GM23338 (cell line): Measurements from ENCODE around the gene NKD1. TPM values are rescaled to one million over a fixed set of nuclear protein-coding genes. Genes with fewer than 3 reads are reported as not detected.

Experiments
- ATAC-seq: fragments of 200-7000 bp; cut with Tn5 transposase; 3 replicates; pipeline ENCODE4 v1.9.1; 2020
- DNase-seq: peaks from one replicate; pipeline ENCODE4 v3.0.0-alpha.2; 2015; ENCODE audit warnings: low spot score
- H2AFZ ChIP-seq: fragments of 200-600 bp; sonication (generic); 2 replicates; pipeline ENCODE4 v1.8.0; 2016; ENCODE audit warnings: antibody characterized with exemption, mild to moderate bottlenecking, moderate library complexity
- H3F3A ChIP-seq: fragments of 200-600 bp; sonication (generic); replicated peaks from 2 replicates; pipeline ENCODE4 v1.8.0; 2017; ENCODE audit warnings: antibody characterized with exemption, mixed run types, low read depth
- H3K27ac ChIP-seq: fragments of 200-600 bp; sonication (generic); 2 replicates; pipeline ENCODE4 v1.6.1; 2016; ENCODE audit warnings: low read depth
- H3K27me3 ChIP-seq: fragments of 200-600 bp; sonication (generic); 2 replicates; pipeline ENCODE4 v1.8.0; 2016; ENCODE audit warnings: mild to moderate bottlenecking, mixed run types, moderate library complexity; ENCODE audit not compliant: insufficient read depth
- H3K36me3 ChIP-seq: fragments of 200-600 bp; sonication (generic); 2 replicates; pipeline ENCODE4 v1.8.0; 2016; ENCODE audit warnings: mild to moderate bottlenecking; ENCODE audit not compliant: insufficient read depth
- H3K4me1 ChIP-seq: fragments of 200-600 bp; sonication (generic); 2 replicates; pipeline ENCODE4 v1.8.0; 2016; ENCODE audit warnings: mild to moderate bottlenecking, moderate library complexity; ENCODE audit not compliant: insufficient read depth
- H3K4me2 ChIP-seq: fragments of 200-600 bp; sonication (generic); 2 replicates; pipeline ENCODE4 v1.7.1; 2017; ENCODE audit warnings: mixed run types
- H3K4me3 ChIP-seq: fragments of 200-600 bp; sonication (generic); 2 replicates; pipeline ENCODE4 v1.6.1; 2016; ENCODE audit warnings: mixed run types
- H3K79me2 ChIP-seq: fragments of 200-600 bp; sonication (generic); replicated peaks from 2 replicates; pipeline ENCODE4 v1.8.0; 2017; ENCODE audit warnings: mild to moderate bottlenecking; ENCODE audit not compliant: insufficient read depth
- H3K9me2 ChIP-seq: fragments of 200-600 bp; sonication (generic); 2 replicates; pipeline ENCODE4 v1.8.0; 2017; ENCODE audit not compliant: insufficient read depth
- H4K20me1 ChIP-seq: fragments of 200-600 bp; sonication (generic); replicated peaks from 2 replicates; pipeline ENCODE4 v1.8.0; 2017; ENCODE audit warnings: mild to moderate bottlenecking; ENCODE audit not compliant: insufficient read depth
- H3K27ac Mint-ChIP-seq: 2 replicates; pipeline ENCODE4 v1.8.0; 2020; ENCODE audit warnings: inconsistent platforms, mild to moderate bottlenecking, moderate library complexity, mixed read lengths
- H3K27me3 Mint-ChIP-seq: 3 replicates; pipeline ENCODE4 v1.8.0; 2022; ENCODE audit warnings: low read depth, mild to moderate bottlenecking, moderate library complexity, mixed read lengths, inconsistent platforms; ENCODE audit not compliant: insufficient read depth, poor library complexity
- H3K36me3 Mint-ChIP-seq: 3 replicates; pipeline ENCODE4 v1.8.0; 2021; ENCODE audit warnings: low read depth, mild to moderate bottlenecking, inconsistent platforms, moderate library complexity, mixed read lengths
- H3K4me1 Mint-ChIP-seq: 3 replicates; pipeline ENCODE4 v1.8.0; 2020; ENCODE audit warnings: mild to moderate bottlenecking, inconsistent platforms, mixed read lengths
- H3K4me3 Mint-ChIP-seq: 3 replicates; pipeline ENCODE4 v1.8.0; 2021; ENCODE audit warnings: moderate library complexity, mild to moderate bottlenecking, inconsistent platforms, mixed read lengths
- H3K9me3 Mint-ChIP-seq: 3 replicates; pipeline ENCODE4 v1.8.0; 2020; ENCODE audit warnings: moderate library complexity, mild to moderate bottlenecking, inconsistent platforms, mixed read lengths
- JUNB ChIP-seq: IDR thresholded peaks from one replicate; pipeline ENCODE4 v1.6.1; 2016; ENCODE audit warnings: antibody characterized with exemption; ENCODE audit not compliant: unreplicated experiment
- NANOG ChIP-seq: IDR thresholded peaks from 2 replicates; pipeline ENCODE4 v1.6.1; 2016; ENCODE audit warnings: antibody characterized with exemption, borderline replicate concordance
- STAT1 ChIP-seq: IDR thresholded peaks from one replicate; pipeline ENCODE4 v1.6.1; 2016; ENCODE audit warnings: antibody characterized with exemption; ENCODE audit not compliant: unreplicated experiment
- ZNF114 ChIP-seq: fragments of 250-450 bp; sonication (Bioruptor Pico); IDR thresholded peaks from 2 replicates; pipeline ENCODE4 v1.5.0; 2020; ENCODE audit warnings: mild to moderate bottlenecking, moderate library complexity
- ZNF462 ChIP-seq: fragments of 250-450 bp; sonication (Bioruptor Pico); IDR thresholded peaks from 2 replicates; pipeline ENCODE4 v1.5.0; 2020; ENCODE audit warnings: mild to moderate bottlenecking, moderate library complexity
- polyA plus RNA-seq: library from polyadenylated mRNA; unstranded; fragments of >200 nt; fragmentation: Nextera tagmentation; extraction: Ambion mirVana; gene quantifications from 2 replicates; pipeline ENCODE4 v1.2.1, GENCODE V29; 2016
- total RNA-seq: library from RNA; depleted of rRNA; stranded (reverse); fragments of >200 nt; shearing (Covaris generic); gene quantifications from 2 replicates; pipeline ENCODE4 v1.2.3, GENCODE V29; 2014
- TF ChIP-seq, protein P1 (sequence below): IDR thresholded peaks from one replicate; pipeline ENCODE4 v1.6.1; 2018; ENCODE audit warnings: antibody characterized with exemption; ENCODE audit not compliant: unreplicated experiment
- TF ChIP-seq, protein P2 (sequence below): IDR thresholded peaks from 2 replicates; pipeline ENCODE4 v1.6.1; 2016; ENCODE audit warnings: antibody characterized with exemption

NKD1 gene
- total and polyA plus RNA-seq, 2 experiments from 2014 or later = 2.1 to 2.3 TPM

GRCh38 chr16:50587543-50587942, 39.3 kb downstream of the NKD1 start (continued):
- TF ChIP-seq ZNF462 (CRISPR knock-in tag) (no peak), STAT1 (no peak)

DNA sequence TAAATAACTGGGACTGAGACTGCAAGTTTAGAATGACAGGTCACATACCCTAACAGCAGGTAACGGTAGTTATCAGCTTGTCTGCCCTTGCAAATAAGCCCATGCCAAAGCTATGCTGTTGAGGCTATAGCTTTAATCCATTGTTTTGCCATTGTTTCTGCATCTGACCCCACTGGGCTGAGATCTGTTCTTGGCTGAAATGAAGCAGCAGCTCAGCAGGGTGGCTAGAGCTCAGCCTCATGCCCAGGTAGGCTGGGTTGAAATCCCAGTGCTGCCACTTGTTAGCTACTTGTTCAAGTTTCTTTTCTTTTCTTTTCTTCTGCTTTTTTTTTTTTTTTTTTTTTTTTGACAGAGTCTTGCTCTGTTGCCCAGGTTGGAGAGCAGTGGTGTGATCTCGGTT, 40.1 kb downstream of the NKD1 start:
- no peak overlapping the region for H3K4me3 Mint-ChIP-seq
- Histone ChIP-seq H3K79me2 (no peaks in the 10 kb centered on the region), H3K36me3 (no peaks in the 10 kb centered on the region), H2AFZ (no peak overlapping the region), H3K4me3 (no peak overlapping the region), H4K20me1 (no peaks in the 10 kb centered on the region), H3F3A (no peaks in the 10 kb centered on the region), H3K9me2 (no peaks in the 10 kb centered on the region), H3K4me1 (0 out of 2 replicates have a peak, but pooled peaks cover 3% of the 10 kb centered on the region), H3K27ac (no peak overlapping the region), H3K27me3 (no peaks in the 10 kb centered on the region), H3K4me2 (no peak overlapping the region)
- no peak for DNase-seq
- H3K9me3 Mint-ChIP-seq = 0 out of 3 replicates have a peak, but pooled peaks cover 3% of the 10 kb centered on the region
- ATAC-seq = peak; percentile 56
- H3K27ac Mint-ChIP-seq = no peak overlapping the region
- peaks cover 15% of the 10 kb centered on the region; the same call in 2 of the 3 replicates for H3K4me1 Mint-ChIP-seq
- H3K27me3 Mint-ChIP-seq = peaks cover 7% of the 10 kb centered on the region
- H3K36me3 Mint-ChIP-seq = no peaks in the 10 kb centered on the region
- TF ChIP-seq, protein P1, sequence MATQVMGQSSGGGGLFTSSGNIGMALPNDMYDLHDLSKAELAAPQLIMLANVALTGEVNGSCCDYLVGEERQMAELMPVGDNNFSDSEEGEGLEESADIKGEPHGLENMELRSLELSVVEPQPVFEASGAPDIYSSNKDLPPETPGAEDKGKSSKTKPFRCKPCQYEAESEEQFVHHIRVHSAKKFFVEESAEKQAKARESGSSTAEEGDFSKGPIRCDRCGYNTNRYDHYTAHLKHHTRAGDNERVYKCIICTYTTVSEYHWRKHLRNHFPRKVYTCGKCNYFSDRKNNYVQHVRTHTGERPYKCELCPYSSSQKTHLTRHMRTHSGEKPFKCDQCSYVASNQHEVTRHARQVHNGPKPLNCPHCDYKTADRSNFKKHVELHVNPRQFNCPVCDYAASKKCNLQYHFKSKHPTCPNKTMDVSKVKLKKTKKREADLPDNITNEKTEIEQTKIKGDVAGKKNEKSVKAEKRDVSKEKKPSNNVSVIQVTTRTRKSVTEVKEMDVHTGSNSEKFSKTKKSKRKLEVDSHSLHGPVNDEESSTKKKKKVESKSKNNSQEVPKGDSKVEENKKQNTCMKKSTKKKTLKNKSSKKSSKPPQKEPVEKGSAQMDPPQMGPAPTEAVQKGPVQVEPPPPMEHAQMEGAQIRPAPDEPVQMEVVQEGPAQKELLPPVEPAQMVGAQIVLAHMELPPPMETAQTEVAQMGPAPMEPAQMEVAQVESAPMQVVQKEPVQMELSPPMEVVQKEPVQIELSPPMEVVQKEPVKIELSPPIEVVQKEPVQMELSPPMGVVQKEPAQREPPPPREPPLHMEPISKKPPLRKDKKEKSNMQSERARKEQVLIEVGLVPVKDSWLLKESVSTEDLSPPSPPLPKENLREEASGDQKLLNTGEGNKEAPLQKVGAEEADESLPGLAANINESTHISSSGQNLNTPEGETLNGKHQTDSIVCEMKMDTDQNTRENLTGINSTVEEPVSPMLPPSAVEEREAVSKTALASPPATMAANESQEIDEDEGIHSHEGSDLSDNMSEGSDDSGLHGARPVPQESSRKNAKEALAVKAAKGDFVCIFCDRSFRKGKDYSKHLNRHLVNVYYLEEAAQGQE = no peak
- no peak for TF ChIP-seq STAT1
- TF ChIP-seq, protein P2, sequence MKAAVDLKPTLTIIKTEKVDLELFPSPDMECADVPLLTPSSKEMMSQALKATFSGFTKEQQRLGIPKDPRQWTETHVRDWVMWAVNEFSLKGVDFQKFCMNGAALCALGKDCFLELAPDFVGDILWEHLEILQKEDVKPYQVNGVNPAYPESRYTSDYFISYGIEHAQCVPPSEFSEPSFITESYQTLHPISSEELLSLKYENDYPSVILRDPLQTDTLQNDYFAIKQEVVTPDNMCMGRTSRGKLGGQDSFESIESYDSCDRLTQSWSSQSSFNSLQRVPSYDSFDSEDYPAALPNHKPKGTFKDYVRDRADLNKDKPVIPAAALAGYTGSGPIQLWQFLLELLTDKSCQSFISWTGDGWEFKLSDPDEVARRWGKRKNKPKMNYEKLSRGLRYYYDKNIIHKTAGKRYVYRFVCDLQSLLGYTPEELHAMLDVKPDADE = no peak
- TF ChIP-seq NANOG = no peak
- TF ChIP-seq JUNB = no peak
- TF ChIP-seq ZNF114 = no peak
